ENCODE data around the gene LY6G5C.
A peak's percentile ranks its signal among the peaks of the same experiment; 100 is the strongest.

The LY6G5C gene

DNA sequence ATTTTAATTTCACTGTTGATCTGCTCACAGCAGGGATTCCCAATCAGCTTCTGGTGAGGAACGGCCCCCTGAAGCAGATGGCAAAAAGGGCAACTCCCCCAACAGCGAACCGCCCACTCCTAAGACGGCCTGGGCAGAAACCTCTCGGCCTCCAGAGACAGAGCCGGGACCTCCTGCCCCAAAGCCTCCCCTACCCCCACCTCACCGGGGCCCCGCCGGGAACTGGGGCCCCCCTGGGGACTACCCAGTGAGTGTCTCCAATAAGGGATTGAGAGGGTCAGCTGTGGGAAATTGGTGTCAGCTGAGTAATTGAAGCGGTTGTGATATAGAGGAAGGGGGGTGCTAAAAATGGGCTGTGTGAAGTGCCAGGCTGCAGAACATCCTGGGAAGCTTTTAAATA, 53.9 kb downstream of the LY6G5C start:
- no peak for DNase-seq
- Histone ChIP-seq H3K4me1 (ENCODE audit: control extremely low read depth in 1 of 4, control insufficient read depth in 4 of 4, insufficient read depth in 4 of 4, low read length in 3 of 4) (peaks cover 6 to 8% (median 7%) of the 10 kb centered on the region in 4 experiments), H3K4me3 (ENCODE audit: control insufficient read depth in 1 of 7, extremely low read depth in 1 of 7, insufficient read depth in 4 of 7, low read depth in 2 of 7, low read length in 6 of 7) (no peak overlapping the region), H3K27me3 (replicated peaks in 2 of 5; ENCODE audit: control insufficient read depth in 4 of 5, insufficient read depth in 5 of 5, low read length in 4 of 5) (no peaks in the 10 kb centered on the region), H3K36me3 (ENCODE audit: control insufficient read depth in 4 of 4, insufficient read depth in 4 of 4, low read length in 3 of 4) (peaks cover 31 to 96% (median 79%) of the 10 kb centered on the region in 4 experiments), H3K9me3 (ENCODE audit: control extremely low read depth in 1 of 5, control insufficient read depth in 4 of 5, insufficient read depth in 2 of 5, low read depth in 1 of 5, low read length in 4 of 5) (no peaks in the 10 kb centered on the region), H3K27ac (ENCODE audit: insufficient read depth in 1 of 2, low read depth in 1 of 2, low read length in 2 of 2, poor library complexity in 1 of 2, severe bottlenecking in 2 of 2) (peak overlapping the region in 1 of 2 experiments; percentile 12)
- POLR2A ChIA-PET, result no interaction called here
- CTCF ChIA-PET, result interaction anchor here (1.0 to 2.3 kb wide), 5 partner anchors 8 to 78 kb away, joined by 3 to 5 read pairs (median 4); no protein-coding TSS in a partner anchor
- 100% methylated on average over 2 of the region's 10 CpGs for WGBS (ENCODE audit: insufficient coverage)
